Measurements from ENCODE around the gene TRIM15. TPM values are rescaled to one million over a fixed set of nuclear protein-coding genes. Genes with fewer than 3 reads are reported as not detected.

TRIM15 gene
- total and polyA plus RNA-seq, 8 donors: 0.12 to 0.35 (median 0.19) TPM; not detected in 3

DNA sequence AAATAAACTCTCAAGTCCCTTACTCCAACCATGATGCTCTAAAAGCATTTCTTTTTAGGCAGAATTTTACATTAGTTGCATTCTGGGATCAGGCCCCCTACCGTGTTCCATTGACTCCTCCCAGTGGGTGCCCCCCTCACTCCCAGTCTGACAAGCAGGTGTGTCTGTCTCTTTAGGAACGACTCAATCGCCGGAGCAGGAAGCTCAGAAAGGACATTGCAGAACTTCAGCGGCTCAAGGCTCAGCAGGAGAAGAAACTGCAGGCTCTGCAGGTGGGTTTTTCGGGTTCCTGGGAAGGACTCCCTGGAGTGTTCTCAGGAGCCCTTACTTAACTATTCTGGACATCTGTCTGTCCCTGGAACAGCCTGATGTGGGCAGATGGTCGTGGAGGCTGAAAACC is 17.5 kb upstream of the TRIM15 start:
- H3K27ac ChIP-seq: no peak overlapping the region
- TF ChIP-seq, protein P1, sequence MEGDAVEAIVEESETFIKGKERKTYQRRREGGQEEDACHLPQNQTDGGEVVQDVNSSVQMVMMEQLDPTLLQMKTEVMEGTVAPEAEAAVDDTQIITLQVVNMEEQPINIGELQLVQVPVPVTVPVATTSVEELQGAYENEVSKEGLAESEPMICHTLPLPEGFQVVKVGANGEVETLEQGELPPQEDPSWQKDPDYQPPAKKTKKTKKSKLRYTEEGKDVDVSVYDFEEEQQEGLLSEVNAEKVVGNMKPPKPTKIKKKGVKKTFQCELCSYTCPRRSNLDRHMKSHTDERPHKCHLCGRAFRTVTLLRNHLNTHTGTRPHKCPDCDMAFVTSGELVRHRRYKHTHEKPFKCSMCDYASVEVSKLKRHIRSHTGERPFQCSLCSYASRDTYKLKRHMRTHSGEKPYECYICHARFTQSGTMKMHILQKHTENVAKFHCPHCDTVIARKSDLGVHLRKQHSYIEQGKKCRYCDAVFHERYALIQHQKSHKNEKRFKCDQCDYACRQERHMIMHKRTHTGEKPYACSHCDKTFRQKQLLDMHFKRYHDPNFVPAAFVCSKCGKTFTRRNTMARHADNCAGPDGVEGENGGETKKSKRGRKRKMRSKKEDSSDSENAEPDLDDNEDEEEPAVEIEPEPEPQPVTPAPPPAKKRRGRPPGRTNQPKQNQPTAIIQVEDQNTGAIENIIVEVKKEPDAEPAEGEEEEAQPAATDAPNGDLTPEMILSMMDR (IDR thresholded peaks at IDR 0.05): no peak
- ATAC-seq (no peak), FAIRE-seq (no peak), DNase-seq (no peak)
- peaks cover 0 to 4% (median 2%) of the 10 kb centered on the region in 4 donors for H3K27me3 ChIP-seq
- no peak overlapping the region for H3K4me3 ChIP-seq
- WGBS, 2 donors: 46 to 51% methylated on average over 7 of the region's 7 CpGs
- intact Hi-C loops (cut with DNase I): no loop called here
- no peaks in the 10 kb centered on the region for H3K9me3 ChIP-seq
- H3K36me3 ChIP-seq: no peaks in the 10 kb centered on the region
- no peaks in the 10 kb centered on the region for H3K4me1 ChIP-seq

DNA sequence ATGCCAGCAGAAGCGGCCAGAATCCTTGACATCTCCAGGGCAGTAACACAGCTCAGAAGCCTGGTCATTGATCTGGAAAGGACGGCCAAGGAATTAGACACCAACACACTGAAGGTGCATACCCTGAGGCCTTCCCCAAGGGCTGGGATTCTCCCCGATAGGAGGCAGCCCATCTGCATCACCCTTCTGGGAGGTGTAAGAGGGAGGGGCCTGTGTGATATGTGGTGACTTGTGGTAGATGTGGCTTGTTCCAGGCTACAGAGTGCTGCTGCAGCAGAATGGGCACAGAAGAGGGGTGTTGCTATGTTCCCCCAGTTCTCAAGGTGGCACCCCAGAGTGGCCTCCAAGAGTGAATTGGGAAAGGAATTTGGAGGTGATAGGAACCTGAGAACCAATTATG is 16.2 kb upstream of the TRIM15 start:
- ATAC-seq (no peak), DNase-seq (no peak), FAIRE-seq (no peak)
- no peaks in the 10 kb centered on the region for H3K36me3 ChIP-seq
- peaks cover 0 to 4% (median 2%) of the 10 kb centered on the region in 4 donors for H3K27me3 ChIP-seq
- no peak overlapping the region for H3K27ac ChIP-seq
- H3K9me3 ChIP-seq: no peaks in the 10 kb centered on the region
- intact Hi-C loops (cut with DNase I): no loop called here
- 64 to 78% methylated on average over 3 of the region's 3 CpGs for WGBS, 2 donors
- H3K4me1 ChIP-seq: no peaks in the 10 kb centered on the region
- TF ChIP-seq, protein P1 (IDR thresholded peaks at IDR 0.05): no peak
- H3K4me3 ChIP-seq: no peak overlapping the region

DNA sequence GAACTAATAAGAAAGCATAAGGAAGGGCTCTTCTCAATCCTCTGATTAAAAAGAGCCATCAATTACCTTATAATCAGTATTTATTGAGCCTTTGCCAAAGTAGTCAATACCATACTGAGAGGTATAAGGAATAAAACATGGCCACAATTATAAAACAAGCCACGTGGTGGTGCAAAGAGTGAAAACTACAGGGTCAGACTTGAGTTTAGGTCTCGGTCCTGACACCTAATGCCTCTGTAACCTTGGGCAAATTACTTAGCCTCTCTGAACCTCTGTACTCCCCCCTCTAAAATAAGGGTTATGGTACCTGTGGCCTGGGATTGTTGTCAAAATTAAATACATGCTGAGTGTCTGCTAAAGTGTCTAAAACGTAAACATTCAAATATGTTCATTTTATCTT is 14.1 kb upstream of the TRIM15 start:
- no peaks in the 10 kb centered on the region for H3K4me1 ChIP-seq
- H3K27ac ChIP-seq: no peak overlapping the region
- no peaks in the 10 kb centered on the region for H3K9me3 ChIP-seq
- DNase-seq: no peak
- no peak for ATAC-seq
- no peaks in the 10 kb centered on the region for H3K27me3 ChIP-seq
- intact Hi-C loops (cut with DNase I): no loop called here
- 52 to 56% methylated on average over 3 of the region's 3 CpGs for WGBS, 2 donors
- no peak for FAIRE-seq
- H3K4me3 ChIP-seq: no peak overlapping the region
- no peaks in the 10 kb centered on the region for H3K36me3 ChIP-seq
- TF ChIP-seq, protein P1 (IDR thresholded peaks at IDR 0.05): no peak

DNA sequence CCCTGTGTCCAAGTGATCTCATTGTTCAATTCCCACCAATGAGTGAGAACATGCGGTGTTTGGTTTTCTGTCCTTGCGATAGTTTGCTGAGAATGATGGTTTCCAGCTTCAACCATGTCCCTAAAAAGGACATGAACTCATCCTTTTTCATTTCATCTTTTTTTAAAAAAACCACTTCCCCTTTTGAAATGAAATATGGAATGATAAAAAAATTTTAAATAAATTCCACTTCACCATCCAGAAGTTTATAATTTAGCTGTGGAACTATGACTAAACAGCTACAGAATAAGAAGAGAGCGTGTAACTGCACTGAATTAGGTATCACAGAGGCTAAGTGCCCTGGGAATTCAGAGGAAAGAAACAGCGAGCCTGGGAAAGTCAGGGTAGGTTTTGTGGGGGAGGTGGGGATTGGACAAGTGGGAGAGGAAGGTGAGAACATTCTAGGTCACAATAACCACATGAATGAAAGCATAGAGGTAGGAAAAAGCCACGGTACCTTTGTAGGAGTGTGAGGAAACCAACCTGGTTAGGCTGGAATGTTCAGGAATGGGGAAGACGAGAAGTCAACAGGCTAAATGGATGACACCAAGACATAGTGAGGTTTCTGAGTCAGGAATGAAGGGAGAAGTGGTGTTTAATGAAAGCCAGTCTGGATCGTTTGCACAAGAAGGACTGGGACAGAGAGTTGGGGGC is 13.3 kb upstream of the TRIM15 start:
- Histone ChIP-seq H3K4me1 (peaks cover 0 to 5% (median 0%) of the 10 kb centered on the region in 3 donors), H3K4me3 (no peak overlapping the region), H3K27me3 (no peaks in the 10 kb centered on the region), H3K9me3 (no peaks in the 10 kb centered on the region), H3K36me3 (no peaks in the 10 kb centered on the region), H3K27ac (no peak overlapping the region)
- TF ChIP-seq, protein P1 (IDR thresholded peaks at IDR 0.05): no peak
- intact Hi-C loops (cut with DNase I): no loop called here
- DNase-seq (no peak), FAIRE-seq (no peak), ATAC-seq (no peak)
- WGBS, 2 donors: 67 to 71% methylated on average over 7 of the region's 7 CpGs

DNA sequence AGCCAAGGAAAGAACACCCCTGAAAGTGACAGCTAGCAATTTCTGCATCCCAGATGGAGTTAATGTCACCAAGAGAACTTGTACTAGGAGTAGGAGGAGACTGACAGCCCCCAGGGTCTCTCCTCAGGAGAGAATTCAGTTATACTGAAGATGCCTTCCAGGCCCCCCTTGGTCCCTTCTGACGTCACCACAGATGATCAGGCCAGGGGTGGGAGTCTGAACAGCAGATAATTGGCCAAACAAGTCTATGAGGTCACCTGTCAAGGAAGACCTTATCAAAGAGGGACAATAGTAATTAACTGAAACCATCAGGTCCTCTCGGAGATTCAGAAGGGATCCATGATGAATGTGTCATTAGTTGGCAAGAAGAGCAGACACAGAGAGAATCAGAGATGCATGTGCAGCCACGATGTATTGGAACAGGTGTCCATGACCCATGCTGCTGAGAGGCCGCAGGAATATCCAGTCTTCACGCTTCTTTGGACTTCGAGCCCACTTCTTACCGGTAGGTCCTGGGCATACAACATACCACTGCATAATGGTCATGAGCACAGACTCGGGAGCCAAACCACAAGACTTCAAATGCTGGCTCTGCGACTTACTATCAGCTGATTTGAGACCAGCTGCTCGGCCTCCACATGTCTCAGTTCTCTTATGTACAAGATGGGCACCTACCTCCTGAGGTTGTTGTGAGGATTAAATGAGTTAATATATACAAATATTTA is 12.5 kb upstream of the TRIM15 start:
- TF ChIP-seq, protein P1 (IDR thresholded peaks at IDR 0.05): no peak
- Histone ChIP-seq H3K27ac (no peak overlapping the region), H3K27me3 (no peaks in the 10 kb centered on the region), H3K36me3 (no peaks in the 10 kb centered on the region), H3K4me3 (no peak overlapping the region), H3K9me3 (no peaks in the 10 kb centered on the region), H3K4me1 (peaks cover 0 to 5% (median 0%) of the 10 kb centered on the region in 3 donors)
- intact Hi-C loops (cut with DNase I): no loop called here
- ATAC-seq (no peak), FAIRE-seq (no peak), DNase-seq (no peak)
- 71 to 75% methylated on average over 10 of the region's 10 CpGs for WGBS, 2 donors
